LNCAP (cell line): ENCODE data around the gene RHOF.

Experiments
- CTCF ChIP-seq: fragments of 450-650 bp; IDR thresholded peaks from 2 replicates; pipeline ENCODE4 v1.5.1; 2017; ENCODE audit warnings: mild to moderate bottlenecking

The RHOF gene

GRCh38 chr12:121776190-121777098 lies 17.0 kb downstream of the RHOF start:
- peak; percentile 98 for TF ChIP-seq CTCF

GRCh38 chr12:121775501-121775900 lies 18.0 kb downstream of the RHOF start:
- TF ChIP-seq CTCF, result no peak

- no peak for TF ChIP-seq CTCF
Measured at GRCh38 chr12:121774968-121775474, 18.5 kb downstream of the RHOF start.

GRCh38 chr12:121773011-121773777 lies 20.3 kb downstream of the RHOF start:
- peak; percentile 87 for TF ChIP-seq CTCF

- TF ChIP-seq CTCF, result no peak
Measured at GRCh38 chr12:121770813-121771625, 22.5 kb downstream of the RHOF start.

- no peak for TF ChIP-seq CTCF
Measured at GRCh38 chr12:121770388-121770787, 23.1 kb downstream of the RHOF start.

GRCh38 chr12:121769831-121770301 lies 23.6 kb downstream of the RHOF start:
- TF ChIP-seq CTCF, result no peak
